Common myeloid progenitor, CD34-positive (primary cell): ENCODE measurements around the gene TWF2.
A peak's percentile ranks its signal among the peaks of the same experiment; 100 is the strongest.

Experiments used
- CTCF ChIA-PET: fragments of 350-600 bp; sonication (Branson Sonifier 250); formaldehyde crosslinking; loops from one replicate; lab custom pipeline; 2021; ENCODE audit warnings: antibody characterized with exemption; lab: Charles Lee
- POLR2A ChIA-PET: fragments of 350-600 bp; sonication (Branson Sonifier 250); formaldehyde crosslinking; loops from one replicate; lab custom pipeline; 2021; ENCODE audit warnings: antibody characterized with exemption; lab: Charles Lee
- DNase-seq, 3 donors: peaks; one replicate each; pipeline versions ENCODE4 v3.0.0 to v3.0.0-alpha.2; 2013
- H3K27ac ChIP-seq, 2 experiments: 1 replicate in 1 of 2; 2 replicates in 1 of 2; pipeline ENCODE4 v1.7.0; 2013; ENCODE audit warnings: inconsistent platforms in 2 of 2, low read length in 2 of 2, mild to moderate bottlenecking in 2 of 2, low read depth in 1 of 2, moderate library complexity in 1 of 2; ENCODE audit not compliant: severe bottlenecking in 2 of 2, insufficient read depth in 1 of 2, poor library complexity in 1 of 2
- H3K27me3 ChIP-seq, 5 experiments: replicated peaks in 2 of 5; 1 replicate in 3 of 5; 2 replicates in 2 of 5; pipeline versions ENCODE4 v1.6.1 to v1.7.0; 2013; ENCODE audit warnings: low read length in 4 of 5, mild to moderate bottlenecking in 2 of 5, moderate library complexity in 2 of 5, inconsistent platforms in 1 of 5; ENCODE audit not compliant: insufficient read depth in 5 of 5, control insufficient read depth in 4 of 5
- H3K36me3 ChIP-seq, 4 experiments: 1 replicate in 2 of 4; 2 replicates in 2 of 4; pipeline versions ENCODE4 v1.6.1 to v1.7.0; 2013; ENCODE audit warnings: low read length in 3 of 4, control low read depth in 1 of 4, mild to moderate bottlenecking in 1 of 4; ENCODE audit not compliant: control insufficient read depth in 4 of 4, insufficient read depth in 4 of 4
- H3K4me1 ChIP-seq, 4 experiments: 1 replicate in 3 of 4; 2 replicates in 1 of 4; pipeline versions ENCODE4 v1.6.1 to v1.7.1; 2013; ENCODE audit warnings: low read length in 3 of 4, mild to moderate bottlenecking in 3 of 4, control low read depth in 1 of 4, inconsistent platforms in 1 of 4, moderate library complexity in 1 of 4; ENCODE audit not compliant: control insufficient read depth in 4 of 4, insufficient read depth in 4 of 4; ENCODE audit errors: control extremely low read depth in 1 of 4
- H3K4me3 ChIP-seq, 7 experiments: 1 replicate in 4 of 7; 2 replicates in 3 of 7; pipeline versions ENCODE4 v1.5.1 to v1.7.0; 2013; ENCODE audit warnings: mild to moderate bottlenecking in 7 of 7, low read length in 6 of 7, moderate library complexity in 6 of 7, inconsistent platforms in 2 of 7, low read depth in 2 of 7, control low read depth in 1 of 7; ENCODE audit not compliant: insufficient read depth in 4 of 7, control insufficient read depth in 1 of 7; ENCODE audit errors: extremely low read depth in 1 of 7
- H3K9me3 ChIP-seq, 5 experiments: 1 replicate in 4 of 5; 2 replicates in 1 of 5; pipeline versions ENCODE4 v1.6.1 to v1.7.1; 2013; ENCODE audit warnings: low read length in 4 of 5, mild to moderate bottlenecking in 2 of 5, inconsistent platforms in 1 of 5, low read depth in 1 of 5, moderate library complexity in 1 of 5; ENCODE audit not compliant: control insufficient read depth in 4 of 5, insufficient read depth in 2 of 5; ENCODE audit errors: control extremely low read depth in 1 of 5
- WGBS: methylation state at CpG from one replicate; pipeline ENCODE4 v1.1.5; 2013; ENCODE audit not compliant: insufficient coverage; 5-methylcytosine and 5-hydroxymethylcytosine counted together

The TWF2 gene

DNA sequence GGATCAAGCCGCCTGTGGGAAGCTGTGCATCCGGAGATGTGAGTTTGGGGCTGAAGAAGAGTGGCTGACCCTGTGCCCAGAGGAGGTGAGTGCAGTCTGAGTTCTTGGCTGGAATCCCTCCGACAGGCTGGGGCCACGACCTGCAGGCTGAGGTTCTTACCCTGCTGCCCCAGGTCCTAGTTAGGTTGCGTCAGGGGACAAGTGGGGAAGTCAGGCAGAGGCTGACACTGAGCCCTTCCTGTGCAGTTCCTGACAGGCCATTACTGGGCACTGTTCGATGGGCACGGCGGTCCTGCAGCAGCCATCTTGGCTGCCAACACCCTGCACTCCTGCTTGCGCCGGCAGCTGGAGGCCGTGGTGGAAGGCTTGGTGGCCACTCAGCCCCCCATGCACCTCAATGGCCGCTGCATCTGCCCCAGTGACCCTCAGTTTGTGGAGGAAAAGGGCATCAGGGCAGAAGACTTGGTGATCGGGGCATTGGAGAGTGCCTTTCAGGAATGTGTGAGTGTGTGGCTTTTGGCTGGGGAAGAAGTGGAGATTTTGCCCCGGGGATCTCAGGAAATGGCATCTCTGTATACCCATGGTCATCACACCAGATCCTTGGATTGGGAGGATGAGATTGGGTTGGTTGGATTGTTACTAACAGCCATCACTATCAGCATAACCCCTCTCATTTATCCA, 7.9 kb upstream of the TWF2 start:
- WGBS: 81% methylated on average over 6 of the region's 14 CpGs
- Histone ChIP-seq H3K27ac (peak overlapping the region in 1 of 2 experiments; percentile 9), H3K4me3 (peak overlapping the region in 1 of 7 experiments; percentile 73), H3K9me3 (no peaks in the 10 kb centered on the region), H3K27me3 (no peaks in the 10 kb centered on the region), H3K36me3 (peaks cover 0 to 31% (median 16%) of the 10 kb centered on the region in 4 experiments), H3K4me1 (peaks cover 0 to 37% (median 32%) of the 10 kb centered on the region in 4 experiments)
- CTCF ChIA-PET: interaction anchor here (1.0 to 4.5 kb wide), 8 partner anchors 8 to 54 kb away, joined by 3 to 24 read pairs (median 8); partner anchors contain the start of gene WDR82
- DNase-seq: no peak
- POLR2A ChIA-PET: no interaction called here

DNA sequence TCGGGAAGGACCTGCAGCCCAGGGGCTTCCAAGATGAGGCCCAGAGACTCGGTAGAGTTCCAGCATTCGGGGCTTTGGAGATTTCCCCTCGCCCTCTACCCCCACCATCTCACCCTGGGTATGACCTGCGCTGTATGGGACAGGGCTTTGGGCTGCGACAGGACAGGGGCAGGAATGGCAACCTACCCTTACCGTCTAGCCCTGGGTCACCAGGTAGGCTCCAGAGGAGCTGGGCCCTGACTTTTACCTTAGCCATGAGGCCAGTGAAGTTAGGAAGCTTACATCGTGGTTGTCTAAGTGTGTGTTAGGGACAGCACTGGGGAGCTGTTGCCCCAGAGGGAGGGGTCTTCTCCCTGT, 7.3 kb upstream of the TWF2 start:
- CTCF ChIA-PET: interaction anchor here (0.6 to 4.5 kb wide), 8 partner anchors 8 to 55 kb away, joined by 3 to 24 read pairs (median 4); partner anchors contain the start of gene WDR82
- H3K4me1 ChIP-seq: peaks cover 0 to 37% (median 32%) of the 10 kb centered on the region in 4 experiments
- no peaks in the 10 kb centered on the region for H3K9me3 ChIP-seq
- POLR2A ChIA-PET: interaction anchor here (1.8 kb wide), 1 partner anchor 32 kb away, joined by 6 read pairs; the partner anchor contains the start of gene WDR82
- H3K27me3 ChIP-seq: no peaks in the 10 kb centered on the region
- H3K27ac ChIP-seq: peak overlapping the region in 1 of 2 experiments; percentile 9
- 61% methylated on average over 3 of the region's 8 CpGs for WGBS
- H3K4me3 ChIP-seq: peak overlapping the region in 3 of 7 experiments; percentile 38 to 74 (median 73)
- DNase-seq: no peak
- H3K36me3 ChIP-seq: peaks cover 0 to 24% (median 11%) of the 10 kb centered on the region in 4 experiments

DNA sequence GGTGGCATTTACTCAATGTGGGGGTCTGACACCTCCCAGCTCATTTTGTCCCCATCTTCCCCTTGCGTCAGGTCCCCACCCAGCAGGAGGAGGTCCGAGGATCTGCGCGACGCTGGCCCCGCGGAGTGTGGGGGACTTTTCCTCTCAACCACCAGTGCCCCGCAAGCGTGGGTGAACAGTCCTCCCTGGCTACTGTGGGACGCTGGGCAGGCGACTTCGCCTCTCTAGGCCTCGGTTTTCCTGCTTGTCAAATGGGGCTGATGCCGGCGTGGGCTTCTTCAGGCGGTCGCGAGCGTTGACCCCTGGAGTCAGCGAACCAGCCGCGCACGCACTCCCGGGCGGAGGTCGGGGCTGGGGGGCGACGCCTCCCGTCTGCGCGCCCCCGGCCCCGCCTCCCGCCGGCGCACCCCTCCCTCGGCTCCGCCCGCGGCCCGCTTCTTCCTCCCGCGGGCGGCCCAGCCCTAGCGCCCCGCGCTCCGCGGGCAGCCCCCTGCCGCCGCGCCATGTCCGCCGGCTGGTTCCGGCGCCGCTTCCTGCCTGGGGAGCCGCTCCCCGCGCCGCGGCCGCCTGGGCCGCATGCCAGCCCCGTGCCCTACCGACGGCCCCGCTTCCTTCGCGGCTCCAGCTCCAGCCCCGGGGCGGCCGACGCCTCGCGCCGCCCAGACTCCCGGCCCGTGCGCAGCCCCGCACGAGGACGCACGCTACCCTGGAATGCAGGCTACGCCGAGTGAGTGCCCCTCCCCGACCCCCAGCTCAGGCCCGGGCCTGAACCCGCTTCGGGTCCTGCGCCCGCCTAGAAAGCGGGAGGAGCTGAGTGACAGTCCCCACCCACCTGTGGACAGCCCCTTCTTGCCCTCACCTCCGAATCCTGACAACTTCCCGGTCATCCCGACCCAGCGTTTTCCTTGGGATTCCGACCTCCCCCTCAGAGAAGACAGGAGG, 6.6 kb upstream of the TWF2 start, which contains the start of gene PPM1M:
PPM1M (plus strand) TSS at position 438 of the 942 bp plus-strand sequence; CDS start at position 504, 66 bp downstream.
- H3K9me3 ChIP-seq: no peaks in the 10 kb centered on the region
- DNase-seq: peak; percentile 77 to 90 (median 85)
- H3K4me1 ChIP-seq: peaks cover 0 to 43% (median 35%) of the 10 kb centered on the region in 4 experiments
- H3K27me3 ChIP-seq: no peaks in the 10 kb centered on the region
- ChIA-PET POLR2A (interaction anchor here (1.8 kb wide), 1 partner anchor 33 kb away, joined by 6 read pairs; the partner anchor contains the start of gene WDR82), CTCF (interaction anchor here (0.6 to 4.5 kb wide), 10 partner anchors 9 to 55 kb away, joined by 3 to 24 read pairs (median 4); partner anchors contain the start of gene WDR82)
- peaks cover 0 to 23% (median 8%) of the 10 kb centered on the region in 4 experiments for H3K36me3 ChIP-seq
- H3K27ac ChIP-seq: peak within 1 kb of the TSS in 1 of 2 experiments; percentile 9
- peak within 1 kb of the TSS; percentile 19 to 74 (median 49) for H3K4me3 ChIP-seq
- WGBS: under 1% methylated on average over 84 of the region's 98 CpGs

DNA sequence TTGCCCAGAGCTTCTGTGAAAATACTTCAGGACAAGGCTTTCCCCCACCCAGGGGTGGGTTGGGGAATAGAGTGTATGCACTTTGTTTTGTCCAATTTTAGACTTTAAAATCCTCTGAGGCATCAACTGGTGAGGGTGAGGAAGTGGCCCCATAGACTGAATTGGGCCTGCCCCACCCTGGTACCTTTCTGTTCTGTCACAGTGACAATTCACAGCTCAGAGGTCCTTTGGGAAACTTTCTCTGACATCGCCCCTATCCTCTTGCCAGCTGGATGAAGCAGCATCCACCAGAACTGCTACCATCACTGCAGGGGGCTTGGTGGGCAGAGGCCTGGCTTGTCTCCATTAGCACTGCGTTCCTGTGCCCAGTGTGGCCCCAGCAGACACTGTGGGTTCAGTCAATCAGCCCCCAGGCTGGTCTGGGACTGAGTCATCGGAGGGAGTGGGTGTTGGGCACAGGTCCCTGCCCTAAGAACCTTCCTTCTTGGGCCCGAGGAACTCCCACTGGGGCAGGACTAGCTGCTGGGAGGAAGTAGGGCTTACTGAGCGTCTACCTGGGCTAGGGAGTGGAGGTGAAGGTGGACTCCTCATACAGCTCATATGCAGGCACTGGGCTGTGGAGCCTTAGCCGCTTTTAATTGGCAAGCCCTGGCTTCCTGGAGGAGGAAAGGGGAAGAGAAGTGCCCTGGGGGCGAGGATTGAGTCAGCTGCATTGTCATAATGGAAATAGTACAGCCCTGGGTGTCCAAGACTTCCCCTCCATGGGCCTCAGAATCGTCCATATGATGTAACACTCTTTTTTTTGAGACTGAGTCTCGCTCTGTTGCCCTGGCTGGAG, 5.1 kb upstream of the TWF2 start:
- ChIA-PET POLR2A (interaction anchor here (0.6 to 1.1 kb wide), 2 partner anchors 10 to 19 kb away, joined by 3 read pairs; no protein-coding TSS in a partner anchor), CTCF (interaction anchor here (0.9 to 15.4 kb wide), 8 partner anchors 8 to 95 kb away, joined by 3 to 161 read pairs (median 8); partner anchors contain the start of gene WDR82)
- H3K9me3 ChIP-seq: no peaks in the 10 kb centered on the region
- peak overlapping the region in 1 of 7 experiments; percentile 16 for H3K4me3 ChIP-seq
- peak in 2 of 3 donors; percentile 43 to 53 for DNase-seq
- WGBS: 52% methylated on average over 8 of the region's 9 CpGs
- H3K27me3 ChIP-seq: no peaks in the 10 kb centered on the region
- peaks cover 0 to 53% (median 45%) of the 10 kb centered on the region in 4 experiments for H3K4me1 ChIP-seq
- H3K36me3 ChIP-seq: peaks cover 0 to 10% (median 4%) of the 10 kb centered on the region in 4 experiments
- no peak overlapping the region for H3K27ac ChIP-seq

DNA sequence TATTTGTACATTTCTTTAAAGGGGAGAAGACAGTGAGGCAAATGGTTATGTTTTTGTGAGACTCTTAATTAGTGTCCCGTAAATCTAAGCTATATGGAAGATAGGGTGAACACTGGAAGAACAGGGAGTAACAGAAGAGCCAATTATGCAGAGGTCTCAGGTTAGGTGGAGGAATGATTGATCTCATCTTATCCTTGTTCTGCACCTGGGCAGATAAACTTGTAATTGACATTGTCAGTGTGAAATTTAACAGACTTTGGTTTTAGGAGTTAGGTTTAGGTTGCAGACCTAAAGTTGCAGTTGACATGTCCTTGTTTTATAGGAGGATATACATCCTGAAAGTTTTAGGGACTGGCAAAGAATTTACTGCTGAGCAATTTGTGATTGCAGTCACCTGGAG, 3.1 kb upstream of the TWF2 start:
- no peaks in the 10 kb centered on the region for H3K9me3 ChIP-seq
- DNase-seq: no peak
- no peak overlapping the region for H3K4me3 ChIP-seq
- H3K27me3 ChIP-seq: no peaks in the 10 kb centered on the region
- no peak overlapping the region for H3K27ac ChIP-seq
- H3K4me1 ChIP-seq: peaks cover 2 to 68% (median 61%) of the 10 kb centered on the region in 4 experiments
- ChIA-PET POLR2A (interaction anchor here (0.9 kb wide), 1 partner anchor 42 kb away, joined by 3 read pairs; no protein-coding TSS in a partner anchor), CTCF (interaction anchor here (0.6 to 15.4 kb wide), 4 partner anchors 10 to 37 kb away, joined by 3 to 161 read pairs (median 18); partner anchors contain the start of gene WDR82)
- H3K36me3 ChIP-seq: no peaks in the 10 kb centered on the region
- 100% methylated on average over 1 of the region's 1 CpG for WGBS
